AG08396 (cell line): ENCODE data around the gene ARHGAP15.
A peak's percentile ranks its signal among the peaks of the same experiment; 100 is the strongest.

Experiments
- DNase-seq: peaks from one replicate; pipeline ENCODE4 v3.0.0; 2012; ENCODE audit warnings: low spot score, mixed read lengths

ARHGAP15 gene

GRCh38 chr2:143344780-143345179, 215.6 kb downstream of the ARHGAP15 start:
- no peak for DNase-seq

- DNase-seq, result no peak
These were observed 216.9 kb downstream of the ARHGAP15 start for GRCh38 chr2:143345887-143346787.

- DNase-seq, result no peak
These were observed 218.1 kb downstream of the ARHGAP15 start for GRCh38 chr2:143347271-143347695.

GRCh38 chr2:143347901-143348414, 218.7 kb downstream of the ARHGAP15 start:
- DNase-seq, result no peak

- no peak for DNase-seq
These were observed 225.0 kb downstream of the ARHGAP15 start for GRCh38 chr2:143354050-143354750.

GRCh38 chr2:143355870-143356269, 226.7 kb downstream of the ARHGAP15 start:
- DNase-seq, result no peak

GRCh38 chr2:143356336-143356735, 227.1 kb downstream of the ARHGAP15 start:
- DNase-seq, result no peak

- DNase-seq, result no peak
These were observed 227.7 kb downstream of the ARHGAP15 start for GRCh38 chr2:143356736-143357446.

GRCh38 chr2:143357966-143358365, 228.7 kb downstream of the ARHGAP15 start:
- DNase-seq, result no peak

- no peak for DNase-seq
These were observed 232.1 kb downstream of the ARHGAP15 start for GRCh38 chr2:143361346-143361745.

- DNase-seq, result no peak
These were observed 242.4 kb downstream of the ARHGAP15 start for GRCh38 chr2:143371616-143372015.

GRCh38 chr2:143375384-143375880, 246.2 kb downstream of the ARHGAP15 start:
- DNase-seq, result no peak

GRCh38 chr2:143378996-143379395, 249.8 kb downstream of the ARHGAP15 start:
- no peak for DNase-seq

- no peak for DNase-seq
These were observed 250.7 kb downstream of the ARHGAP15 start for GRCh38 chr2:143379955-143380354.

GRCh38 chr2:143382573-143382972, 253.4 kb downstream of the ARHGAP15 start:
- no peak for DNase-seq

GRCh38 chr2:143383016-143383415, 253.8 kb downstream of the ARHGAP15 start:
- DNase-seq, result no peak

- DNase-seq, result no peak
These were observed 254.9 kb downstream of the ARHGAP15 start for GRCh38 chr2:143384111-143384510.

GRCh38 chr2:143390171-143390570, 261.0 kb downstream of the ARHGAP15 start:
- DNase-seq, result no peak

GRCh38 chr2:143392358-143392757, 263.1 kb downstream of the ARHGAP15 start:
- no peak for DNase-seq

GRCh38 chr2:143394062-143394461, 264.8 kb downstream of the ARHGAP15 start:
- DNase-seq, result no peak

- peak; percentile 18 for DNase-seq
These were observed 268.8 kb downstream of the ARHGAP15 start for GRCh38 chr2:143397884-143398614.
